NCI-H82 treated with DMSO at 0.1 percent for 48 hours (cell line): ENCODE measurements around the gene XXYLT1.

Source experiments
- DNase-seq: peaks from one replicate; lab custom pipeline; 2025; ENCODE audit not compliant: unreplicated experiment; lab: John Stamatoyannopoulos, UW

Gene XXYLT1

GRCh38 chr3:195069501-195070251 lies 201.3 kb downstream of the XXYLT1 start:
- DNase-seq: no peak

- DNase-seq: no peak
Measured at GRCh38 chr3:195068084-195069080, 202.6 kb downstream of the XXYLT1 start.

DNA sequence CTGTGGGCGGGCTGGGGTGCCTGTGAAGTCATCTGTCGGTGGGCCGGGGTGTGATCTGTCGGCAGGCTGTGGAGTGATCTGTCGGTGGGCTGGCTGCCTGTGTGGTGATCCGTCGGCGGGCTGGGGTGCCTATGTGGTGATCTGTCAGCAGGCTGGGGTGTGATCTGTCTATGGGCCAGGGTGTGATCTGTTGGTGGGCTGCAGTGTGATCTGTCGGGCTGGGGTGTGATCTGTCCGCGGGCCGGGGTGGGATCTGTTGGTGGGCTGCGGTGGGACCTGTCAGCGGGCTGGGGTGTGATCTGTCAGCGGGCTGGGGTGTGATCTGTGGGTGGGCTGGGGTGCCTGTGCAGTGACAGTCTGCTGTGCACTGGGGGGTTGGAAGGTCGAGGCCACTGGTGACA lies 204.5 kb downstream of the XXYLT1 start:
- DNase-seq: no peak

GRCh38 chr3:195065864-195066185 lies 205.1 kb downstream of the XXYLT1 start:
- no peak for DNase-seq

DNA sequence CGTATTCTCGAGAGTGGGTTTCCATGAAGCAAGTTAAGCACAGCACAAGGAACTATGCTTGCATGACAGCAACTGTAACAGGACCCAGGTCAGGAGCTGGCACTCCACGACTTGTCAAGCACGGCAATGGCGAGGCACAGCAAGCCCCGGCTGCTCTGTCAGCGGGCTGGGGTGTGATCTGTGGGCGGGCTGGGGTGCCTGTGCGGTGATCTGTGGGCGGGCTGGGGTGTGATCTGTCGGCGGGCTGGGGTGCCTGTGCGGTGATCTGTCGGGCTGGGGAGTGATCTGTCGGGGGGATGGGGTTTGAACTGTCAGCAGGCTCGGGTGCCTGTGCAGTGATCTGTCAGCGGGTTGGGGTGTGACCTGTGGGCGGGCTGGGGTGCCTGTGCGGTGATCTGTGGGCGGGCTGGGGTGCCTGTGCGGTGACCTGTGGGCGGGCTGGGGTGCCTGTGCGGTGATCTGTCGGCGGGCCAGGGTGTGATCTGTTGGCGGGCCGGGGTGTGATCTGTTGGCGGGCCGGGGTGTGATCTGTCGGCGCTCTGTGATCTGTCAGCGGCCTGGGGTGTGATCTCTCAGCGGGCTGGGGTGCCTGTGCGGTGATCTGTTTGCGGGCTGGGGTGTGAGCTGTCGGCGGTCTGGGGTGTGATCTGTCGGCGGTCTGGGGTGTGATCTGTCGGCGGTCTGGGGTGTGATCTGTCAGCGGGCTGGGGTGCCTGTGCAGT lies 205.7 kb downstream of the XXYLT1 start:
- no peak for DNase-seq

DNA sequence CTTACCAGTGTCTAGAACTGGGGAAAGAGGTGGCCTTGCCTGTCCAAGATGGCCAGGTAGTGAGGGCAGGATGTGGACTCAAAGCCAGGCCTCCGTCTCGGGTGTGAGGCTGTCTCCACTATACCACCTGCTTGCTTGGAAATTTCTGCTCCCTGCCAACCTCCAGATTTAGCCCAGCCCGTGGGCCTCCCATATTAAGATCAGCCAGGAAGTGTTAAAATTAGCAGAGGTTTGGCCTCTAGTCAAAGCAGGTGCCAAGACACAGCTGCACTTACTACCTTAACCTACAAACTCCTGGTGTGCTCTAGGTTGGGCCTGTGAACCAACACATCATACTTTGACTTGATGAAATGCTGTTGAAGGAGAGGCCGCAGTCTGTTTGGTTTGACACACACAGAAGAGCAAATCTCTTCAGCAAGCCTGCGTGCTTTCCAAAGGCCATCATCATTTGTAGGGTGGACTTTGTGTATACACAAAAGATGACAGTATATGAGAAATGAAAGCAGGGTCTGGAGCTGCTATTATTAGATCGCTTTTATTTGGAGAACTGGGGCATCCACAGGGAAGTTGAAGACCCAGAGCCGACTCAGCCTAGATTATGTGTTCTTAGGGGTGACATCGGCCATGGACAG lies 206.5 kb downstream of the XXYLT1 start:
- DNase-seq: no peak

DNA sequence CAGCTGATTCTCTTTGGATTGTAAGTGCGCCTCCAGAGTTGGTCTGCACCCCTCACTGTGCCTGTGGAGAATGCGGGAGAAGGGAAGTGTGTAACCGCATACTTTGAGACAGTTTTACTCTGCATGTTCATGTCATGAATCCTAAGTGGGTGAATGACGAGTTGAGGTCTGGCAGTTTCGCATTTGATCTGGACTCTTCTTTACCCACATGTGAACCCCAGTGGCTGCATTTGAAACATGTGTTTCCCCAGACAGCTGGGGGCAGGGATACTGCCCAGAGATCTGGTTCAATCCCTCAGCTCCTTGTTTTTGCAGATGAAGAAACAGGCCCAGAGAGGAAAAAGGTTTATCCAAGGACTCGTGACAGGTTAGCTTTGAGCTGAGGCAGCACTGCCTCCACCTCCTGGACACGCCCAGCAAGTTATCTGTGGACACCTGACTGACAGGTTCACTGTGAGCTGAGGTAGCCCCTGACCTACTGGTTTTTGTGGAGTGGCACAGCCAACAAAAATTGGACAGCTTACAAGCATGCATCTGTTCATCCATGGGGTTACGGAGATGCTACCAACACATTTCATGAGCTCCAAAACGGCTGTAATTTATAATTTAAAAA lies 207.3 kb downstream of the XXYLT1 start:
- no peak for DNase-seq

- no peak for DNase-seq
Measured at GRCh38 chr3:195062866-195063540, 208.0 kb downstream of the XXYLT1 start.

GRCh38 chr3:195061756-195062655 lies 209.0 kb downstream of the XXYLT1 start:
- no peak for DNase-seq

GRCh38 chr3:195060531-195061291 lies 210.2 kb downstream of the XXYLT1 start:
- no peak for DNase-seq

GRCh38 chr3:195060217-195060481 lies 210.8 kb downstream of the XXYLT1 start:
- no peak for DNase-seq

GRCh38 chr3:195059471-195060216 lies 211.3 kb downstream of the XXYLT1 start:
- DNase-seq: no peak

GRCh38 chr3:195059006-195059350 lies 212.0 kb downstream of the XXYLT1 start:
- DNase-seq: no peak

- DNase-seq: no peak
Measured at GRCh38 chr3:195058336-195059005, 212.5 kb downstream of the XXYLT1 start.

GRCh38 chr3:195057716-195058115 lies 213.2 kb downstream of the XXYLT1 start:
- no peak for DNase-seq

DNA sequence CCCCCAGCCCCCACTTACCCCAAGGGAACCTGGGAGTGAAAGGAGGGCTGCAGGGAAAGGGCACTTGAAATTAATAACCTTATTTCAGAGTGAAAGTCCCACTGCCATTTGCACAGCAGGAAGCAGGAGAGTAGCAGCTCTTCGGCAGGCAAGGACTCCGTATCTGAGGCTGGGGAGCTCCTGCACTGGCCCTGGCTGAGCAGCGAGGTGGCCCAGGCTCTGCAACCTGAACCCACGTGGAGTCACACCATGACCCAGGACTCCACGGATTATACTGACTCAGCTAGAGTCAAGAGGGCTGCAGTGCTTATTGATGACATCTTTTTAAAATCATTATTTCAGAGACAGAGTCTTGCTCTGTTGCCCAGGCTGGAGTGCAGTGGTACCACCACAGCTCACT lies 214.5 kb downstream of the XXYLT1 start:
- no peak for DNase-seq

- DNase-seq: no peak
Measured at GRCh38 chr3:195054311-195054710, 216.6 kb downstream of the XXYLT1 start.
